HG03521 (cell line): Measurements from ENCODE around the gene STK11.

Experiments
- ATAC-seq: cut with Tn5 transposase; IDR thresholded peaks from one replicate; pipeline ENCODE4 v1.9.1; 2021; ENCODE audit warnings: mild to moderate bottlenecking, moderate library complexity; ENCODE audit not compliant: unreplicated experiment

The STK11 gene

DNA sequence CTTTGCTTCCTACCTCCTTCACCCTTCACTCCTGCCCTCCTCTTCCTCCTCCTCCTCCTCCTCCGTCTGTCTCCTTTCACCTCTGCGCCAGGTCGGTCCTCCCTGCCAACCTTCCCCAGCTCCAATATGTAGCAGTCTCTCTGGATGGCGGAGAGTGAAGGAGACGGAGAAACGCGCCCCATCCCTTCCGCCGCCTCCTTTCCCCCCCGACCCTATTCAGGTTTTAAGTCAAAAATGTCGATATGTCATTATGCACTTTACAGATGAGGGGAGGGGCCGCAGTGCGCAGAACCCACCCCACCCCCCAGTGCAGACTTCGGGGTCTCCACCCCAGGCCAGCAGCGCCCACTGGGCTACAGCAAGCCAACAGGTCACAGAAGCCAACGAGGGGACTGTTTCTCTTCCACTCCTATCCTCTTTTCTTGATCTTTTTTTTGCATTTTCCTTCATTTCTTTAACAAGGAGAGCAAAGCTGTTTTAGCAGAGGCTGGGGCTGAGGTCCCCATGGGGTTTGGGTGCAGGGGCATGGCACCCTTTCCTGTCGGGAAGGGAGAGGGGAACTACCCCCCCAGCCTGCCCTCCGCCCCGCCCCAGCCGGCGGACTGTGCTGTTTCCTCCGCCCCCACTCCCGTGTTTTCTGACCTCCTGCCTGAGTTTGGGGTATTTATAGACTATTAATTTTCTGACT, 52.0 kb downstream of the STK11 start:
- ATAC-seq: no peak

DNA sequence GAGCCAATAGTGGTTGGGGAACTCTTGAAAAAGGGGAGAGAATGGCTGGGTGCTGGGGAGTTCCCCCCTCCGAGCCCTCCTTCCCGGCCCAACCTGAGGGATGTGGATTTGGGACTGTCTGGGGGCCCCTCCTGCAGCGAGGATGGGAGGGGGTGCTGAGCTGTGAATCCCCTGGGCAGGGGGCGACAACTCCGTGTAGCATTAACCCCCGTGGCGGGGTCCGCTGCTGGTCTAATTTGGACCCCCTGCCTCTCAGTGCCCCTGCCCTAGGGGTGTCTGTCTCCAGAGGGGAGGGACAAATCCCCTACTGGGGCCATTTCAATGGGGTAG, 52.5 kb downstream of the STK11 start:
- no peak for ATAC-seq

GRCh38 chr19:1258707-1259205, 53.2 kb downstream of the STK11 start:
- ATAC-seq: no peak

- peak; percentile 22 for ATAC-seq
Measured at GRCh38 chr19:1259206-1259875, 53.8 kb downstream of the STK11 start.

DNA sequence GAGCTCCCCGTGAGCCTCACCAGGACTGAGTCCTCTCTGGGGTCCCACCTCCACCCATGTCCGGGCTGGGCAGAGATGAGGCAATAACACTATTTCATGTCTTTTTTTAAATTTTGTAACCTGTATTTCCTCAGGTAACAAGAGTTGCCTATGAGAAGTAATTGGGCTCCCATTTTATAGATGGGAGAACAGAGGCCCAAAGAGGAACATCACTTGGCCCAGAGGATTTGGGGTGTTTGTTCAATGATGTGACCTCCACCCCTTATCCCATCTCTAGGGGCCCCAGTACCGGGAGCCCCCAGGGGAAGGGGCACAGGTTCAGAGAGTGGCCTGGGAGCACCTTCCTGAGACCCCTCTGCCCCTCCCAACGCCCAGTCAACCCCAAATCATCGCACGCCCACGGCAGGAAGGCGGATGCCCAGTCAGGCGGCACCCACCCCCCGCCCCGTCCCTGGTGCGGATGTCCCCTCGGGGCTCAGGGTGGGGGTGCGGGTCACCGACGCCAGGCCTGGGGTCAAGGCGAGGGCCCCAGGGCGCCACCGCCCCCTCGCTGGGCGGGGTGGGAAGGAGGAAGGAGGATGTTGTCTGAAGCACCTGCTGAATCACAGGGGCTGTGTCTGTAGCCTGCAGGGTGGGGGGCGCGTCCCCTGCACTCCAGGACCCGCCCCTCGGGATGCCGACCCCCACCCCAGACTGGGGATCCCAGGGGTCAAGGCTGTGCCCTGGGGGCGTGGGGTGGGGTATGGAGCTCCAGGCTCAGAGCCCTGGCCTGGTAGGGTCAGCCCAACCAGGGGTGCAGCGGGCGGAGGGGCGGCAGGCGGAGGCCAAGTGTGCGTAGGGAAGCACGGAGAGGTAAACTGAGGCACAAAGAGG, 54.5 kb downstream of the STK11 start:
- ATAC-seq: no peak

GRCh38 chr19:1260749-1261537, 55.4 kb downstream of the STK11 start:
- peak; percentile 59 for ATAC-seq

DNA sequence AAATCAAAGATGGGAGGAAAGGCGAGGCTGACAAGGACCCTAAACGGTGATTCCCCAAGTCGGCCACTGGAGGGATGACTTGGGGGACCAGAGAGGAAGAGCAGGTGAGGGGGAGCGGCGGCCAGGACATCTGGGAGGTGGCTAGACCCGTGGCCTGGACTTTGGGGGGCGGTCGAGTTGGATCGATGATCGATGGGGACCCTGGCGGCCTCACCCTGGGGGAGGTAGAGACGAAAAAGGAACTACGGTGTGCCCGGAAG, 55.9 kb downstream of the STK11 start:
- ATAC-seq: no peak

GRCh38 chr19:1261798-1262622, 56.4 kb downstream of the STK11 start:
- ATAC-seq: no peak

- ATAC-seq: no peak
Measured at GRCh38 chr19:1262623-1263123, 57.1 kb downstream of the STK11 start.

- no peak for ATAC-seq
Measured at GRCh38 chr19:1263188-1263587, 57.6 kb downstream of the STK11 start.

DNA sequence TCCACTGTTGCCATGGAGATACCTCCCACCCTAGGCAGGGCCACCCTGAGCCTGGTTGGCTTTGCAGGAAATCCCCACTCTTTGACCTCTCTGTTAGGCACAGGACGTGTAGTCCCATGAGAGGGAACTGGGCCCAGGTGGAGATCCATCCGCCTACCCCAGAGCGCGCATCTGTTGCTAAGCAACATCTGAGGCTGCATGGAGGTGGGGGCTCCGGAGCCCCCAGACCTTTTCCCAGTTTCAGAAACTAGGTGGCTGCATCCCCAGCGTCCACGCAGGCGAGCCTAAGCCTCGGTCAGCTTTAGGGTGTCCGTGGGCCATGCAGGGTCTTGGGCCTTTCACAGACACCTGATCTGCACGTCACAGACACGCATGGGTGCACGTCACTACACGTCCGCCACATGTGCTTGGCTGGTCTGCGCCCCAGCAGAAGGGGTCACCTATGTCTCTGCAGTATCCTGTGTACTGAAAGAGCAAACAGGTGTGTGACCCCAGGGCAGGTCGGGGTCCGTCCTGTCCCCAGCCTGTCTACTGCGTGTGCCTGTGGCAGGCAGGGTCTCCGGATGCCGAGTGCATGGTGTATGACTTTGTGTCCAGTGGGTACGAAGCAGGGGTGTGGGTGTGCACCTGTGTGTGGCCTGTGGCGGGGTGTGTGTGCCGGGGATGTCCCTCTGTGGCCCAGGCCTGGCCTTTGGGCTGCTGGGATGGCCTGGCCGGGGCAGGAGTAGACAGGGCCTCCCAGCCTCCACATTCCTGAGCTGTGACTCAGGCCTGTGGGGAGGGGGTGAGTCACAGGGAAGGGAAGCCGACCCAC, 59.4 kb downstream of the STK11 start:
- ATAC-seq: no peak

GRCh38 chr19:1265615-1266128, 60.1 kb downstream of the STK11 start:
- no peak for ATAC-seq

DNA sequence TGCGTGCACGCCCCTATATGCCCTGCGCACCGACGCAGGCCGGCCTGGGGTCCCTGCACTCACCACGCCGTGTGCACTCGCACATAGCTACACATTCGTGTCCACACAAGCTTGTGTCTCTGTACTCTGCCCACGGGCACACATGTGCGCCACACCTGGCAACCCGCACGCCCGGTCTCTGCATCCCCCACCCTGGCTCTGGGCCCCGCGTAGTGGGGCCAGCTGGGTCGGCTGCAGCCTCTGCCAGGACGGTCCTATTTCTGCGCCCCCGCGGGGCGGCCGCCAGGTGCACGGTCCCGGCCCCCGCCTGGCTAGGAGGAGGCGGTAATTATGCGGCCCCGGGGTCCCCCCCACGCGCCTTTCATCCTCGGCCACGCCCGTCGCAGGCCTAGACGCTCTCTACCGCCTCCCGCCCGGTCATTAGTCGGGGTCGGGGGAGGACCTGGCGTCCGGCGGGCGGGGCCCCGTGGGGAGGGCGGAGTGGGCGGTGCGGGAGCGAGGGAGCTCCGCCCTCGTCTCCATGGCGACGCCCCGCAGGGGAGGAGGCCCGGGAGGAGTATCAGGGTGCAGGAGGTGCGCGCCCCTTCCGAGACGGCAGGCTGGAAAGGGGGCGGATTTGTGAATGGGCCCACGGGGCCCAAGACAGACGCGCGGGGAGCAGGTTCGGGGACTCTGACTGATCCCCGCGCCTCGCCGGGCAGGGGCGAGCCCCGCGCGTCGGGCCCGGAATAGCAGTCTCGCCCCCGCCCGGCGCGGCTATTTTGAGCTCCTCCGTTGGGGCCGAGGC, 60.7 kb downstream of the STK11 start:
- peak; percentile 31 for ATAC-seq

- ATAC-seq: peak; percentile 13
Measured at GRCh38 chr19:1266916-1267476, 61.4 kb downstream of the STK11 start.

DNA sequence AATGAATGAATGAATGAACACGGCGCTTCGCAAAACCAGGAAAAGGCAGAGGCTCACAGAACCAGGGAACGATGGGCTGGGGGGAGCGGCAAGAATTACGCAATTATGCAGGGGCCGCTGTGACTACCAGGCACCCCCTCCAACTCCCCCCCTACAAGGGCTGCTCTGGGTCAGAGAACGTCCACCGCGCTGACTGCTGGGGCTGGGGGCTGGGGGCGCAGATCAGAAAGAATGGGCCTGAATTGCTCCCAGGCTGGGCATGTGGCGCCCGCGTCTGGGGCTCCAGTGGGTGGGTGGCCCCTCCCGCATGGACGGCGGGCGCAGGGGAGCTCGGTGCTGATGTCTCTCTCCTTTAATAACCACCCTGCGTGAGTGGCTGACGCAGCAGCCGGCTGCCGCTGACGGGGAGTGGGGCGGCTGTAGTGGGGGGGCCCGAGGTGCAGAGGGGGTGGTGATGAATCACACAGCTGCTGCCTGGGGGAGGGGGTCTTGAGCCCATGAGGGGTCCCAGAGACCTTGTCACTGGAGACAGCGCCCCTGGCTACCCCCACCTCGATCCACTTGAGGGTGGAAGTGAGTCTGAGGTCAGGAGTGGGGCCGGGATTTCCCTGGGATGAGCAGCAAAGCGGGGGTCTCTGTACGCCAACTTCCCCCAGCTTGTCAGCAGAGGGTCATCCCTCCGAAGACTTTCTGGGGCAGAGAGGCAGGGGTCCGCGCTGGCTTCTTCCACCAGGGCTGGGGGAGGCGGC, 62.1 kb downstream of the STK11 start:
- ATAC-seq: no peak

DNA sequence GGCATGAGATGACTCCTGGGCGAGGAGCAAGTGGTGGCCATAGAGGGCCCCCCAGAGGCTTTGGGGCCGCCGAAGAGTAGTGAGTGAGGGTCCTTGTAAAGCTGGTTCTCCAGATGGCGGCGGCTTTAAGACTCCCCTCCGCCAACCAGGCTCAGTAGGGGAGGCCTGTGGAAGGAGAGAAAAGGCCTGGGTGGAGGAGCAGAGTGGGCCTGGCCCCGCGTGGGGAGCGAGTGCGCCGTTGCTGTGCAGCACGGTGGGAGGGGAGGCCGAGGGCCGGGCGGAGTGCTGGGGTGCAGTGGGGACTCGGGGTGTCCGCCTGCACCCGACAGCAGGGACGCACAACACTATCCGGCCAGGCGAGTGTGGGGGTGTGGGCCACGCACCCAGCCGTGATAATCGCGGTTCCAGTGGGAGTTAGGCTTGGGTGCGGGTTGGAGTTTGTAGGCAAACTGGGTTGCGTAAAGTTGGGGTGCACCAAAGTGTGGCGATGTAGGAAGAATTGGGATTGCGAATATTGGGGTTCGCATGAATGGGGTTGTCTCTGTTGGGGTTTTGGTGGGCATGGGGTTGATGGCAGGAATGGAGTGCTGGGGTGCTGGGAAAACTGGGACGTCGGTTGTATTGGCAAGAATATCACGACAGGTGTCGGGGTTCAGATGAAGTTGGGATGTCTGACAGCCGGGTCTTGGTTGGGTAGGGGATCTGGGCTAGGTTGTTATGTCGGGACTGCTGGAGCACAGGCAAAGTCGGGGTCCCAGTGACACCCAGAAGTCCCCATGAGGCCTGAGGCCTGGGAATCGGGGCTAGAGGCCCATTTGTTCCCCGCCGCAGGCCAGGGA, 62.9 kb downstream of the STK11 start:
- no peak for ATAC-seq
